Measurements from ENCODE around the gene LSM4.

- TF ChIP-seq REST (IDR thresholded peaks at IDR 0.05; ENCODE audit: low read depth) (no peak), USF1 (IDR thresholded peaks at IDR 0.05) (no peak)
These were observed 12.6 kb downstream of the LSM4 start for GRCh38 chr19:18310118-18310909.
